NCI-H524 (cell line): ENCODE results near the gene RNF111.
"Not testable (repeated sequence)": the region's sequence is repeated elsewhere in the genome, so short reads cannot be mapped to it uniquely, and the experiment has no call there.

Experiments used
- DNase-seq, 2 experiments: peaks; one replicate each; lab custom pipeline; 2025; lab: John Stamatoyannopoulos, UW

The RNF111 gene

DNA sequence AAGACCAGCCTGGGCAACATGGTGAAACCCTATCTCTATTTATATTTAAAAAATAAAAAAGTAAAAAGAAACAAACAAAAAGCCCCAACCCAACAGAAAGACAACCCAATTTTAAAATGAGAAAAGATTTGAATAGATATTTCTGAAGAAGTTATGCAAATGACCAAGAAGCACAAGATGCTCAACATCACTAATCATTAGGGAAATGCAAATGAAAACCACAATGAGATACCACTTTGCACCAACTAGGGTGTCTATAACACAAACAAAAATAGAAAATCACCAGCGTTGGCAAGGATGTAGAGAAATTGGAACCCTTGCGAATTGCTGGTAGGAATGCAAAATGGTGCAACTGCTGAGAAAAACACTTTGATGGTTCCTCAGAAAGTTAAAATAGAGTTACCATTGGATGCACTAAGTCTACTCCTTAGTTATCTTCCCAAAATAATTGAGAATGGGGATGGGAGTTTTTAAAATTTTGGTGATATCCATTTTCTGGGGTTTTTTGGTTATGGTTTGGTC, 71.7 kb downstream of the RNF111 start:
- DNase-seq = no peak

DNA sequence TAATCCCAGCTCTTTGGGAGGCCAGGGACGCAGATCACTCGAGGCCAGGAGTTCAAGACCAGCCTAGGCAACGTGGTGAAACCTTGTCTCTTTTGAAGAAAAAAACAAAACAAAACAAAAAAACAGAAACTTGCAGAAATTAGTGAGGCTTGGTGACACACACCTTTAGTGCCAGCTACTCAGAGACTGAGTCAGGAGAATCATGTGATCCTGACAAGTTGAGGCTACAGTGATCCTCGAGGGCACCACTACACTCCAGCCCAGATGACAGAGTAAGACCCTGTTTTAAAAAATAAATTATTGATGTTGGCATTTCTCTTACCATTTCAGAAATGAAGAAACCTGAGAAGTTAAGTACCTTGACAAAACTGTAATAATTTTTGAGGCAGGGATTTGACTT, 72.9 kb downstream of the RNF111 start:
- no peak for DNase-seq

DNA sequence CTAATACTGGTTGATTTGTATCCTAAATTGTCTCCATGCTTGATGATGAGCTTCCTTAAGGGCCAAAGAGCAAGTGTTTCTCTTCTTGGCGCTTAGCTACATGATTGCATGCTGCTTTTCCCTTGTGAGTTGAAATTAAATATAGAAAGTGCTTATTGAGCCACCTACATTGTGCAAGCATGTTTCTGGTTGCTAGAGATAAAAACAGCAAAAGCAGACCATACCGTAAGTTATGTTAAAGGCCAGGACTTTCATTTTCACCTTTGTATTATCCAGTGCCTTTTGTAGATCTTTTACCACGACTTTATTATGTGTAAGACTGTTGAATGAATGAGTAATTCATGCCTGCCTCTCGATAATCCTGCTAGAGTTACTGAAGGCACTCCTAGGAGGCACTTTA, 75.6 kb downstream of the RNF111 start:
- no peak for DNase-seq

DNA sequence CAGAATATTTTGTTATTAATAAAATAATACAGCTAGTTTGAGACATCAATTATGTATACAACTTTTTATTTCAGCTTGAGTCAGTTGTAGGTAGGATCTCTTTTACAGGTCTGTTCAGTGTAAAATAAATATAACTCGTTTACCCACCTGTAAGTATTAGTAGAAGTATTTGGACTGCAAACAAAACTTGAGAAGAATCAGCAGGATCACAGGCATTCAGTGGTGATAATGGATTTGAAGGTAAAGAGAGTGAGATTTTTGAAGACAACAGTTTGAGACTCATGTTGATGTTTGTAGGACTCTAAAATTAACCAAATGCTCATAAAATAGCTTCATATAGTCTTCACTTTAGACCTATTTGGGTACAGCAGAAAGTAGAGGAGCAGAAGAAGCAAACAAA, 82.0 kb downstream of the RNF111 start:
- DNase-seq = no peak

DNA sequence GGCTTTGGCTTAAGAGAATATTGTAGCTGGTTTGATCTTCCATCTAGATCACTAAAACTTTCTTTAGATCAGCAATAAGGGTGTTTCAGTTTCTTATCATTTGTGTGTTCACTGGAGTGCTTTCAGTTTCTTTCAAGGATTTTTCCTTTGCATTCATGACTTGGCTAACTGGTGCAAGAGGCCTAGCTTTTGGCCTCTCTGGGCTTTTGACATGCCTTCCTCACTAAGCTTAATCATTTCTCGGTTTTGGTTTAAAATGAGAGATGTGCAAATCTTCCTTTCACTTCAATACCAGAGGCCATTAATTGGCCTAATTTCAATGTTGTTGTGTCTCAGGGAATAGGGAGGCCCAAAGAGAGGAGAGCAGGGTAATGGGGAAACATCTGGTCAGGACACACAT, 87.1 kb downstream of the RNF111 start:
- no peak for DNase-seq

DNA sequence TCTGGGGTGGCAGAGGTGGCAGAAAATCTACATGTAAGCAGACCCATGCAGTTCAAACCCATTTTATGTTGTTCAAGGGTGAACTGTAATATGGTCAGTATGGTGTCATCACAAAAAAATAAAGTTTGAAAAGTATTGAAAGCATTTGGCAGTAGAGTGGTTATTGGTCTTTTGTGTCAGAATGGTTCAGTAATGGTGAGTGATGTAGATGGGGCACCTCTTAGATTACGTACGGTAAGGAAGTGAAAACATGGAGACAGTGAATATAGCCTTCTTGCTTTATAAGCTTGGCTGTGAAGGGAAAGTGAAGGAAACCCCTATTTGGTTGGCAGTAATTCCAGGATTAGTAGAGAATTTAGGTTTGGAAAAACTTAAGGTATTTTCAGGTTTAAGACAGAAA, 100.3 kb downstream of the RNF111 start:
- DNase-seq = no peak

DNA sequence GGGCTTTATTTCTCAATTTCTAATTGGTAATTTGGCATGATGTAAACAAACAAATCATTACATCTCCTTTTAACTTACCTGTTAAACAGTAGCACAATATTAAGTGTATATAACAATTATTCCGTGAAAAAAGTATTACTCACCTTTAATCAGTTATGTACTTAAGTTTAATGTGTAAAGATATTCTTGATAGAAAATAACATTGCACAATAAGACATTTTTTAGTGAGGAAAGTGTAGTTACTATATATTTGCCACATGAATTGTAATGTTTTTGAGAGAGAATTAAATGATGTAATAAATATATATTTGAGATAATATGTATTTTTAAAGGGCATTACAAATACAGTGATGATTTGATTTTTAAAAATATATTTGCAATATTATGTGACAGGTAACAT, 106.6 kb downstream of the RNF111 start:
- no peak for DNase-seq

DNA sequence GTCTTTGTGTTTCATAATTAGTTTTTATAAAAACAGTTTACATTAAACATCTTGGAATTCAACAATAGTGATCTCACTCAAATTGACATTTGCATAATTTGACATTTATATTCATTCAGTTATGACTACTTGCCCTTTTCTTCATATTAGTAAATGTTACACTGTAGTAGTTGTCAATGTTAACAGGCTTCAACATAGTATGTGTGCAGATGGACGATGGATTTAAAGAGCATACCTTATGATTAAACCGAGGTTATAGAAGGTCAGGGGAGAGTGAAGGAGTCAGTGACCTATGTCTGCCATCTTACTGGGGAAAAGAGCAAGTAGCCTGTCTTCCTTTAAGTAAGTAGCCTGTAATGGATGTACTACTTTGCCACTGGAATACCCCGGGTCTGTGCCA, 109.0 kb downstream of the RNF111 start:
- DNase-seq = no peak

DNA sequence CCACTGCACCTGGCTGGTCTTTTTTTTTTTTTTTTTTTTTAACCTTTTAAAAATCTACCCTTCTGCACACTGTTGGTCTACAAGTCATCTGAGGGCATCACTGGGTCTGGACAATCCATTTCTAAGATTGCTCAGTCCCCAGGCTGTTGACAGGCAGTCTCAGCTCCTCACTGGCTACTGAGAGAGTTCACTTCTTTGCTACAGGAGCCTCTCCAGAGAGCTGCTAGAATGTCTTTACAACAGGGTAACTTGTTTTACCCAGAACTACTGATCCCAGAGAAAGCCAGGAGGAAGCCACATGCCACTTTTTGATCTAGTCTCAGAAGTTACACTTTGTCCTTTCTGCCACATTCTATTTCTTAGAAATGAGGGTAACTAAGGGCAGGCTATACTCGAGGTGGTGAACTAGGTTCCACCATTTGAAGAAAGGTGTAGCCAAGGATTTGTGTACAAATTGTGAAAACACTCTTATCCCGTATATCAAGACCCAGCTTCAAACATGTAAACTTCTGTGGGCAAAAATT, 111.8 kb downstream of the RNF111 start:
- DNase-seq = no peak

DNA sequence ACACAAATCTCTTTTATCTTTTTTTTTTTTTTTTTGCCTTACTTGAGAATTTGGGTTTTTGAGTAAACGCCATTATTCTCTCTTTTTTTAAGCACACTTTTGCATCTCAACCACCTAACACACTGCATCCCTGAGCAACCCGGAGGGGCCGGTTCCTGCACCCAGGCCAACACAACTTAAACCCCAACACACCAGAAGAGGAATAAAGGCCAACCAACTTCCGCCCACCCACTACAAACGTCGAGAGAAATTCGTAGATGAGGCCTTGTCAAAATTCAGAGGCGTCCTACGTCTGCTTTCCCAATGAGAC, 117.1 kb downstream of the RNF111 start:
- no peak for DNase-seq

DNA sequence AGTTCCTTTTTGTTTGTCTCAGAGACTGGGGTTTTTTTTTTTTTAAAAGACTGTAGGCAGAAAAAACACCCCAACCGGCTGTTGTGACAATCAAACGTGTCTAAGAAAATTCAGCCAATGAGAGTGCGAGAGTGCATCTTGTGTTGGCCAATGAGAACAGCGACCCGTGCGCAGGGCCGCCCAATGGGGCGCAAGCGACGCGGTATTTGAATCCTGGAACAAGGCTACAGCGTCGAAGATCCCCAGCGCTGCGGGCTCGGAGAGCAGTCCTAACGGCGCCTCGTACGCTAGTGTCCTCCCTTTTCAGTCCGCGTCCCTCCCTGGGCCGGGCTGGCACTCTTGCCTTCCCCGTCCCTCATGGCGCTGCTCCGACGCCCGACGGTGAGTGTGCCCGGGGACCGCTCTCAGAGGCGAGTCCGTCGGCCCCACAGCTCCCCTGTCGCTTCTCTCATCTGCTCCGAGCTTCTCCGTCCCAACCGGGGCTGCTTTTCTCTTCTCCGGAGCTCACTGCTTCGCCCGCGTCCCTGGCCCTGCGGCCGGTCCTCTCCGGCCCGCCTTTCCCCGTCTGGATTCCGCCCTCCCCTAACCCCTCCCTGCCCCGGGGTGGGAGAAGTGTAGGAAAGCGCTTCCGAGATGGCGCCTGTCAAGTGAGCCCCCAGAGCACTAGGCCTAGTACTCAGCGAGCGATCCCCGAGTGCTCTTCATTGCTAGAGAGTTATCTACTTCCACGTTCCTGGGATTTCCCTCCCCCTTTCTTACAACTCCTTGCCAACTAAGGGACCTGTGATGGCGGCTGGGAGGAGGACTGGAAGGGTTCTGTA, 117.7 kb downstream of the RNF111 start, which contains the start of gene CCNB2:
CCNB2 (plus strand) TSS at position 235 of the 821 bp plus-strand sequence; CDS start at position 358, 123 bp downstream.
- peak; percentile 96 for DNase-seq

DNA sequence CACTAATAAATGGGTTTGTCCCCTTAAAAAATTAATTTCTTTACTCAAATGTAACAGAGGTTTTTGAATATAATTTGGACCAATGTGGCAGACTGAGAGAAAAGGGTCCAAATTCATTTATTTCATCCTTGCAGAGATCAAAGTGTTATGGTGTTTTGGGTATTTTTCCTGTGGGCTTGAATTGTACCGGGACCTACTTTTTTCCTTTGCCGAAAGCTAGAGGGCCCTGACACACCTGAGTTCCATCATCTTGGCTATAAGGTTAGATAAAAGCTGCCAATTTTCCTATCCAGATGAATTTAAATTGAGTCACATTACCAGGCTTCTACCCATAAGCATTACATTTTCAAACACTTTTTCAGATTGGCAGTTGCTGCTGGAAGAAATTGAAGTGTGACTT, 118.4 kb downstream of the RNF111 start:
- DNase-seq = peak in 1 of 2 experiments; percentile 30

DNA sequence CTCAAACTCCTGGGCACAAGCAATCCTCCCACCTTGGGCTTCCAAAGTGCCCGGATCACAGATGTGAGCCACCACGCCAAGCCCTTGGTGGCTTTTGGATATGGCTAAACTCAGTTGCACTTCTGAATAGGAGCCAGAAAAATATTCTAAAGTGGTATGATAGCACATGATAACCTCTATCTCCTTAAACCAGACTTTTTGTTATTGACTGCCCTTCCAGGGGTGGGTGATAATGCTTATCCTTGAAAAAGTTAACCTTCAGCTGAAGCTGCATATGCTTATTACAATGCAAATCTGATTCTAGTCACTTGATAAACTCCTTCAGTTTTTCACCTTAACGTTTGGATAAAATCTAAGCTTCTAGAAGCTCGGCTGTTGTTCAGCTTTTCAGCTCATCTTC, 123.8 kb downstream of the RNF111 start:
- no peak for DNase-seq

DNA sequence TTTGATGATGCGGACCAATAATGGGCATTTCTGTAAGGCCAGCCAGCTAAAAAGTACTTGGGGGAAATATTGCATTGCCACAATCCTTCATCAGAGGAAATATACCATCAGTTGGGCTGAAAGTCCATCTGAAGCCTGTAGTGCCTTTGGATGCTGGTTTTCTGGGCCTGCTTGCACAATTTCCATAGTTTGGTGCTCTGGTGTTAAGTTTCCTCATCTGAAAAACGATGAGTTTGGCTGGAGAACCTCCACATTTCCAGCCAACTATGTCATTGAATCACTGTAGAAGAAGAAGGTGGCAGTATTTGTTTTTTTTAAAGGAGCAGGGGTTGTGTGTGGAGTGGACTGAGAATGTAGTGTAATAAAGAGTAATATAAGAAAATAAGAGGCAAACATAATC, 127.6 kb downstream of the RNF111 start:
- DNase-seq = no peak

DNA sequence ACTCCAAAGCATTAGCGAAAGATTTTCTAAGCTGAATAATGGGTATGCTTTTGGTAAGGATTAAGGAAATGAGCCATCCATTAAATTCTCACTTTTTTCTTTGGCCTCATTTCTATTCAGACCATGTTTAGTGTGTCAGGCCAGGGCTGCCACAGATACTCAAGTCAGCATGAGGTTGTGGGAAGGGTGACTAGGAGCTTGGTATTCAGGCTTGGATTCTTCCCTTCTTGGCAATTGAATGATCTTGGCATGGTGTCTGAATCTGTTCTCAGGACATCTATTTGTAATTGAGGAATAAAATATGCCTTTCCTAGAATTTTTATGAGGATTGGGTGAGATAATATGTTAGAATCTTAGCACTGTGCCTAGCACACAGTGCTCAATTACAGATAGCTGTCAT, 128.7 kb downstream of the RNF111 start:
- DNase-seq = no peak

DNA sequence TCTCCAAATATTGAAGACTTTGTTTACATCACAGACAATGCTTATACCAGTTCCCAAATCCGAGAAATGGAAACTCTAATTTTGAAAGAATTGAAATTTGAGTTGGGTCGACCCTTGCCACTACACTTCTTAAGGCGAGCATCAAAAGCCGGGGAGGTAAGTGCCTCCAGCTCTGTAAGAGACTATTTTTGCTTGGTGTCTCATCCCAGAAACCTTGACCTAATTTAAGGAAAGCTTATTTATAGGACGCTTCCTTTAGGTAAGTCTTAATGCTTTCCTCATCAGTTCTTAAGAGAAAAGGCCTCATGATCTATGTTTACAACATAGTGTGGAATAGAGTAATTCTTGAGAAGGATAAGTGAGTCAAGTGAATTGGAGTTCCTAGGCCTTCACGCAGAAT, 129.3 kb downstream of the RNF111 start:
- no peak for DNase-seq

DNA sequence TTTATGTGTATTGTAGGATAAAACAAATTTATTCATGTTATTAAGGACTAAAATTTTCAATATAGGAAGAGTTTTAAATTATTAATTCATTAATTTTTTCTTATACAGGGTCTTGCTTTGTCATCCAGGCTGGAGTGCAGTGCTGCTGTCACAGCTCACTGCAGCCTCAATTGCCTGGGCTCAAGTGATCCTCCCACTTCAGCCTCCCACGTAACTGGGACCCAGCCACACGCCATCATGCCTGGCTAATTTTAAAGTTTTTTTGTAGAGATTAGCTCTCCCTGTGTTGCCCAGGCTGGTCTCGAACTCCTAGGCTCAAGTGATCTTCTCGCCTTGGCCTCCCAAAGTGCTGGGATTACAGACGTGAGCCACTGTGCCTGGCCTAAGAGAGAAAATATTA, 132.2 kb downstream of the RNF111 start:
- no peak for DNase-seq

DNA sequence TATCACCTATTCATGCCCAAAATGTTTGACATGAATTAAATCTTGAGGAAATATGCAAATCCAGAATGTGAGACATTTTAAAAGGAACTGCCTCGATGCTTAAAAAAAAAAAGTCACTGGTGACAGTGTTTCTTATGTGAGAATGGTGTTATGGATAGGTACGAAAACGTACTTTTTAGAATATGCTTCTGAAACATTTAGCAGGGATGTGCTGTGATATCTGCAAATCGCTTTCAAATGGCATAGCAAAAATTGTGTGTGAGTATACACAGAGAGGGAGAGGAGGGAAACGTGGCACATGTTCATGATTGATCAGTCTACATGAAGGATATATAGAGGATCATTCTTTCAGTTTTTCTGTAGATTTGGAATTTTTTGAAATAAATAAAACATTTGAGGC, 133.5 kb downstream of the RNF111 start:
- no peak for DNase-seq

DNA sequence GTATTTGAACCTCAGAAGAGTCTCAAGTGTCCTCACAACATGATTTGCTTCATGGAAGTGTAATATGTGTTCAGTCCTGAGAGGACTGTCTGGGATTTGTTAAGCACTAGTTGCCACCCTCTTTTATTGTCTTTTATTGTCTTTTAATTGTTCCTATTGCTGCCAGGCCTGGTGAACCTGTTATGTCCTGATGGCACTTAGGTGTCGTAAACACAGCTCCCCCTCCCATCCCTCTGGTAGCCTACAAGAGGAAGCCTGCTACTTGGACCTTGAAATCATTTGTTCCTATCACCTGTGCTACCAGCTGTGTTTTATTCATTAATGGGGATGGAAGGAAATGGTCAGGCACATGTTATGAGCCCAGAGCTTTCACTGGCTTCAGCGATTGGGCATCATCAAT, 136.8 kb downstream of the RNF111 start:
- no peak for DNase-seq

DNA sequence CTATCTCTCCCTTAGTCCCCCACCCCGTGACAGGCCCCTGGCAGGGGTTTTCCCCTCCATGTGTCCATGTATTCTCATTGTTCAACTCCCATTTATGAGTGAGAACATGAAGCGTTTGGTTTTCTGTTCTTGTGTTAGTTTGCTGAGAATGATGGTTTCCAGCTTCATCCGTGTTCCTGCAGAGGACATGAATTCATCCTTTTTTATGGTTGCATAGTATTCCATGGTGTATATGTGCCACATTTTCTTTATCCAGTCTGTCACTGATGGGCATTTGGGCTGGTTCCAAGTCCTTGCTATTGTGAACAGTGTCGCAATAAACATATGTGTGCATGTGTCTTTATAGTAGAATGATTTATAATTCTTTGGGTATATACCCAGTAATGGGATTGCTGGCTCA, 138.2 kb downstream of the RNF111 start:
- not testable (repeated sequence) for DNase-seq

DNA sequence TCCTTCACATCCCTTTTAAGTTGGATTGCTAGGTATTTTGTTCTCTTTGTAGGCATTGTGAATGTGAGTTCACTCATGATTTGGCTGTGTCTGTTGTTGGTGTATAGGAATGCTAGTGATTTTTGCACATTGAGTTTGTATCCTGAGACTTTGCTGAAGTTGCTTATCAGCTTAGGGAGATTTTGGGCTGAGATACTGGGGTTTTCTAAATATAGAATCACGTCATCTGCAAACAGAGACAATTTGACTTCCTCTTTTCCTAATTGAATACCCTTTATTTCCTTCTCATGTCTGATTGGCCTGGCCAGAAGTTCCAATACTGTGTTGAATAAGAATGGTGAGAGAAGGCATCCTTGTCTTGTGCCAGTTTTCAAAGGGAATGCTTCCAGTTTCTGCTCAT, 139.8 kb downstream of the RNF111 start:
- not testable (repeated sequence) for DNase-seq

DNA sequence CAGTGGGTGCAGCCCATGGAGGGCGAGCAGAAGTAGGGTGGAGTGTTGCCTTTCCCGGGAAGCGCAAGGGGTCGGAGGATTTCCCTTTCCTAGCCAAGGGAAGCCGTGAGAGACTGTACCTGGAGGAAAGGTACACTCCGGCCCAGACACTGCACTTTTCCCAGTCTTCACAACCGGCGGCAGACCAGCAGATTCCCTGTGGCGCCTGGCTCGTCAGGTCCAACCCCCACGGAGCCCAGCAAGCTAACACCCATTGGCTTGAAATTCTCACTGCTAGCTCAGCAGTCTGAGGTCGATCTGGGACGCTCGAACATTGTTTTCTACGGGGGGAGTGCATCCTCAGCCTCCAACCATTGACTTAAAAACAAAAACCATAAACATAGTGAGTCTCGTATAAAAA, 144.0 kb downstream of the RNF111 start:
- no peak for DNase-seq

DNA sequence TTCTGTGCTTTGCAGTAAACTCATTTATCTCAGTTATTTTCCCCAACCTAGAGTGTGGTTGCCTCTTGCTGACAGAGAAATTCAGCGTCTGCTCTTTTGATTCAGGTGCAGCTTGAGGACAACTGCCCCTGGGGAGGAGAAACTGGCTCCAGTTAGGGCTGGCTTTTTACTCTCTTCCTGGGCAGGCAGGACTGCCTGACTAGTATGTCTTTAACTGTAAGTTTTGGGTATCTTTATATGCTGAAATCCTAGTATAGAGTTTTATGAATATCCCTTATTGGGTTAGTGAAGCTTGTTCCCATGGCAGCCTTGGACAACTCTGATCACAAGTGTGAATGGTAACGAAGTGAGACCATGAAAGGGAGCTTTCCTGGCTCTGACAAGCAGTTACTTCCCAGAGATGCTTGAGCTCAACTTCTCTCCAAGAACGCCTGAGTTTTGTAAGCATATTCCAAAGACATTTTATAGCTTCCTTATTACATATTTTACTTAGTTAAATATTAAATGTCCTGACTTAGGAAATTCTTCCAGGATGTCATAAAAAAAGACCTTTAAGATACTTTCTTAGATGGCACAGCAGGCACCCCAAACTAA, 144.6 kb downstream of the RNF111 start:
- no peak for DNase-seq
